GM23338 (cell line): Measurements from ENCODE around the gene CTSW.

Experiments used
- CREB1 ChIP-seq: fragments of 250-450 bp; sonication (Bioruptor Pico); IDR thresholded peaks from 2 replicates; pipeline ENCODE4 v1.5.0; 2020; ENCODE audit warnings: low read depth, mild to moderate bottlenecking, moderate library complexity
- EZH2 ChIP-seq: fragments of 200-600 bp; sonication (generic); IDR thresholded peaks from one replicate; pipeline ENCODE4 v1.8.0; 2017; ENCODE audit warnings: antibody characterized with exemption, mild to moderate bottlenecking, low read depth; ENCODE audit not compliant: unreplicated experiment
- EZH2phosphoT487 ChIP-seq: fragments of 200-600 bp; sonication (generic); IDR thresholded peaks from one replicate; pipeline ENCODE4 v1.8.1; 2018; ENCODE audit warnings: antibody characterized with exemption; ENCODE audit not compliant: unreplicated experiment
- JUNB ChIP-seq: IDR thresholded peaks from one replicate; pipeline ENCODE4 v1.6.1; 2016; ENCODE audit warnings: antibody characterized with exemption; ENCODE audit not compliant: unreplicated experiment
- NANOG ChIP-seq: IDR thresholded peaks from 2 replicates; pipeline ENCODE4 v1.6.1; 2016; ENCODE audit warnings: antibody characterized with exemption, borderline replicate concordance
- POLR2AphosphoS5 ChIP-seq: IDR thresholded peaks from 2 replicates; pipeline ENCODE4 v1.6.1; 2016; ENCODE audit warnings: antibody characterized with exemption, low read depth
- ZNF331 ChIP-seq: fragments of 250-450 bp; sonication (Bioruptor Pico); IDR thresholded peaks from 2 replicates; pipeline ENCODE4 v1.5.0; 2020; ENCODE audit warnings: low read depth, mild to moderate bottlenecking, moderate library complexity
- TF ChIP-seq, protein P1 (sequence below), 2 experiments: fragments of 200-600 bp in 1 of 2; sonication (generic) in 1 of 2; conservative IDR thresholded peaks; 2 replicates each; pipeline versions ENCODE4 v1.5.1 to v1.6.1; 2016 to 2017; ENCODE audit warnings: antibody characterized with exemption in 2 of 2, low read depth in 2 of 2, mild to moderate bottlenecking in 2 of 2, moderate library complexity in 1 of 2
- TF ChIP-seq, protein P2 (sequence below): IDR thresholded peaks from one replicate; pipeline ENCODE4 v1.6.1; 2018; ENCODE audit warnings: antibody characterized with exemption; ENCODE audit not compliant: unreplicated experiment
- TF ChIP-seq, protein P3 (sequence below): IDR thresholded peaks from 2 replicates; pipeline ENCODE4 v1.6.1; 2016; ENCODE audit warnings: antibody characterized with exemption

DNA sequence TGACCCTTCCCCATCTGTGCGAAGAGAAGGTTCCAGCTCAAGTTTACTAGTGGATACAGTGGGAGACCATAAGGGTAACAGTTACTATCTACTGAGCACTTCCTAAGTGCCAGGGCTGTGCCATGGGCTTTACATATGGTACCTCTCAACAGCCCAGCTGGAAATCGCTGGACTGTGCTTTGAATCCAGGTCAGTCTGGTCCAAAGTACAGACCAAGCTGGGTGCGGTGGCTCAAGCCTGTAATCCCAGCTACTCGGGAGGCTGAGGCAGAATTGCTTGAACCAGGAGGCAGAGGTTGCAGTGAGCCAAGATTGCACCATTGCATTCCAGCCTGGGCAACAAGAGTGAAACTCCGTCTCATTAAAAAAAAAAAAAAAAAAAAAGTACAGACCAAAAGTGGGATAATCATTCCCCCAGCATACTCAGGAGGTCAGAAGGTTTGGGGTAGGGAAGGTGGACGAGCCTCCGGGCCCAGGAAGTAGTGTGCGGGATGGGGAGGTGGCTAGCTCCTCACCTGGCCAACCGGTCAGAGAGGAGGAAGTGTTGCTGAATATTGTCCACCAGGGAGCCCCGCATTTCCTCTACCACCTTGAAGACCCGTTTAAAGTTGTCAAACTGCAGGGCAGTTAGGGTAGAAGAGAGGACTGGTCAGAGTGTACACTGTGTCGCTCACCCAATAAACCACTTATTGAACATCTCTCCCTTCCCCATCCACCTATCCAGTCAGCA lies 6.3 kb downstream of the CTSW start:
- TF ChIP-seq, protein P1, sequence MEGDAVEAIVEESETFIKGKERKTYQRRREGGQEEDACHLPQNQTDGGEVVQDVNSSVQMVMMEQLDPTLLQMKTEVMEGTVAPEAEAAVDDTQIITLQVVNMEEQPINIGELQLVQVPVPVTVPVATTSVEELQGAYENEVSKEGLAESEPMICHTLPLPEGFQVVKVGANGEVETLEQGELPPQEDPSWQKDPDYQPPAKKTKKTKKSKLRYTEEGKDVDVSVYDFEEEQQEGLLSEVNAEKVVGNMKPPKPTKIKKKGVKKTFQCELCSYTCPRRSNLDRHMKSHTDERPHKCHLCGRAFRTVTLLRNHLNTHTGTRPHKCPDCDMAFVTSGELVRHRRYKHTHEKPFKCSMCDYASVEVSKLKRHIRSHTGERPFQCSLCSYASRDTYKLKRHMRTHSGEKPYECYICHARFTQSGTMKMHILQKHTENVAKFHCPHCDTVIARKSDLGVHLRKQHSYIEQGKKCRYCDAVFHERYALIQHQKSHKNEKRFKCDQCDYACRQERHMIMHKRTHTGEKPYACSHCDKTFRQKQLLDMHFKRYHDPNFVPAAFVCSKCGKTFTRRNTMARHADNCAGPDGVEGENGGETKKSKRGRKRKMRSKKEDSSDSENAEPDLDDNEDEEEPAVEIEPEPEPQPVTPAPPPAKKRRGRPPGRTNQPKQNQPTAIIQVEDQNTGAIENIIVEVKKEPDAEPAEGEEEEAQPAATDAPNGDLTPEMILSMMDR (conservative IDR thresholded peaks at IDR 0.05; ENCODE audit: low read depth in 2 of 2) = no peak
- TF ChIP-seq POLR2AphosphoS5 = no peak
- TF ChIP-seq EZH2phosphoT487 = no peak
- TF ChIP-seq, protein P2, sequence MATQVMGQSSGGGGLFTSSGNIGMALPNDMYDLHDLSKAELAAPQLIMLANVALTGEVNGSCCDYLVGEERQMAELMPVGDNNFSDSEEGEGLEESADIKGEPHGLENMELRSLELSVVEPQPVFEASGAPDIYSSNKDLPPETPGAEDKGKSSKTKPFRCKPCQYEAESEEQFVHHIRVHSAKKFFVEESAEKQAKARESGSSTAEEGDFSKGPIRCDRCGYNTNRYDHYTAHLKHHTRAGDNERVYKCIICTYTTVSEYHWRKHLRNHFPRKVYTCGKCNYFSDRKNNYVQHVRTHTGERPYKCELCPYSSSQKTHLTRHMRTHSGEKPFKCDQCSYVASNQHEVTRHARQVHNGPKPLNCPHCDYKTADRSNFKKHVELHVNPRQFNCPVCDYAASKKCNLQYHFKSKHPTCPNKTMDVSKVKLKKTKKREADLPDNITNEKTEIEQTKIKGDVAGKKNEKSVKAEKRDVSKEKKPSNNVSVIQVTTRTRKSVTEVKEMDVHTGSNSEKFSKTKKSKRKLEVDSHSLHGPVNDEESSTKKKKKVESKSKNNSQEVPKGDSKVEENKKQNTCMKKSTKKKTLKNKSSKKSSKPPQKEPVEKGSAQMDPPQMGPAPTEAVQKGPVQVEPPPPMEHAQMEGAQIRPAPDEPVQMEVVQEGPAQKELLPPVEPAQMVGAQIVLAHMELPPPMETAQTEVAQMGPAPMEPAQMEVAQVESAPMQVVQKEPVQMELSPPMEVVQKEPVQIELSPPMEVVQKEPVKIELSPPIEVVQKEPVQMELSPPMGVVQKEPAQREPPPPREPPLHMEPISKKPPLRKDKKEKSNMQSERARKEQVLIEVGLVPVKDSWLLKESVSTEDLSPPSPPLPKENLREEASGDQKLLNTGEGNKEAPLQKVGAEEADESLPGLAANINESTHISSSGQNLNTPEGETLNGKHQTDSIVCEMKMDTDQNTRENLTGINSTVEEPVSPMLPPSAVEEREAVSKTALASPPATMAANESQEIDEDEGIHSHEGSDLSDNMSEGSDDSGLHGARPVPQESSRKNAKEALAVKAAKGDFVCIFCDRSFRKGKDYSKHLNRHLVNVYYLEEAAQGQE = no peak
- no peak for TF ChIP-seq EZH2
- TF ChIP-seq ZNF331 (CRISPR knock-in tag) = no peak
- no peak for TF ChIP-seq NANOG
- TF ChIP-seq JUNB = no peak
- TF ChIP-seq, protein P3, sequence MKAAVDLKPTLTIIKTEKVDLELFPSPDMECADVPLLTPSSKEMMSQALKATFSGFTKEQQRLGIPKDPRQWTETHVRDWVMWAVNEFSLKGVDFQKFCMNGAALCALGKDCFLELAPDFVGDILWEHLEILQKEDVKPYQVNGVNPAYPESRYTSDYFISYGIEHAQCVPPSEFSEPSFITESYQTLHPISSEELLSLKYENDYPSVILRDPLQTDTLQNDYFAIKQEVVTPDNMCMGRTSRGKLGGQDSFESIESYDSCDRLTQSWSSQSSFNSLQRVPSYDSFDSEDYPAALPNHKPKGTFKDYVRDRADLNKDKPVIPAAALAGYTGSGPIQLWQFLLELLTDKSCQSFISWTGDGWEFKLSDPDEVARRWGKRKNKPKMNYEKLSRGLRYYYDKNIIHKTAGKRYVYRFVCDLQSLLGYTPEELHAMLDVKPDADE = no peak
- no peak for TF ChIP-seq CREB1 (CRISPR knock-in tag)
